BLaER1 treated with 17β-estradiol and CSF1 and Interleukin-3, amounts not matched to agents 10 nM and 100 nM (cell line): Measurements from ENCODE around the gene GALNT2.
A peak's percentile ranks its signal among the peaks of the same experiment; 100 is the strongest.

Experiments
- H3K27ac ChIP-seq, 11 experiments: shearing (Covaris generic); formaldehyde crosslinking; 2 replicates each; pipeline ENCODE4 v1.8.1; 2022
- H3K27me3 ChIP-seq, 11 experiments: shearing (Covaris generic); formaldehyde crosslinking; 2 replicates each; pipeline ENCODE4 v1.8.1; 2022
- H3K36me3 ChIP-seq, 11 experiments: shearing (Covaris generic); formaldehyde crosslinking; 2 replicates each; pipeline ENCODE4 v1.8.1; 2022
- H3K4me1 ChIP-seq, 10 experiments: shearing (Covaris generic); formaldehyde crosslinking; 2 replicates each; pipeline ENCODE4 v1.8.1; 2022
- H3K4me2 ChIP-seq, 11 experiments: shearing (Covaris generic); formaldehyde crosslinking; 2 replicates each; pipeline ENCODE4 v1.8.1; 2022
- H3K4me3 ChIP-seq, 10 experiments: shearing (Covaris generic); formaldehyde crosslinking; 2 replicates each; pipeline ENCODE4 v1.8.1; 2022
- H3K9ac ChIP-seq, 11 experiments: shearing (Covaris generic); formaldehyde crosslinking; 2 replicates each; pipeline ENCODE4 v1.8.1; 2022
- H3K9me3 ChIP-seq, 11 experiments: shearing (Covaris generic); formaldehyde crosslinking; replicated peaks in 1 of 11; 2 replicates each; pipeline ENCODE4 v1.8.1; 2022
- H4K20me1 ChIP-seq, 11 experiments: shearing (Covaris generic); formaldehyde crosslinking; 2 replicates each; pipeline ENCODE4 v1.8.1; 2022
- Cebpa-rat ChIP-seq, 11 experiments: shearing (Covaris generic); IDR thresholded peaks; 2 replicates each; pipeline ENCODE4 v1.8.1; 2022

GALNT2 gene

GRCh38 chr1:230030122-230030821, 36.8 kb upstream of the GALNT2 start:
- H4K20me1 ChIP-seq = no peaks in the 10 kb centered on the region
- no peak overlapping the region for H3K27ac ChIP-seq
- H3K4me2 ChIP-seq = peak overlapping the region in 2 of 11 experiments; percentile 14 to 40; a peak in 1 of 22 replicates
- no peaks in the 10 kb centered on the region for H3K36me3 ChIP-seq
- no peak overlapping the region for H3K4me3 ChIP-seq
- H3K9ac ChIP-seq = no peak overlapping the region
- H3K27me3 ChIP-seq = no peaks in the 10 kb centered on the region
- H3K9me3 ChIP-seq = peaks cover 0 to 29% (median 11%) of the 10 kb centered on the region in 11 experiments; a peak in 18 of 22 replicates
- TF ChIP-seq Cebpa-rat (IDR thresholded peaks at IDR 0.05) = no peak
- peaks cover 11 to 24% (median 19%) of the 10 kb centered on the region in 10 experiments; a peak in 17 of 20 replicates for H3K4me1 ChIP-seq

GRCh38 chr1:230031131-230031530, 35.9 kb upstream of the GALNT2 start:
- no peaks in the 10 kb centered on the region for H3K36me3 ChIP-seq
- H3K4me3 ChIP-seq = no peak overlapping the region
- H3K4me1 ChIP-seq = peaks cover 11 to 22% (median 18%) of the 10 kb centered on the region in 10 experiments; a peak in 17 of 20 replicates
- H4K20me1 ChIP-seq = no peaks in the 10 kb centered on the region
- TF ChIP-seq Cebpa-rat (IDR thresholded peaks at IDR 0.05) = no peak
- no peak overlapping the region for H3K9ac ChIP-seq
- H3K27me3 ChIP-seq = no peaks in the 10 kb centered on the region
- H3K9me3 ChIP-seq = peaks cover 7 to 29% (median 12%) of the 10 kb centered on the region in 11 experiments
- H3K4me2 ChIP-seq = peak overlapping the region in 2 of 11 experiments; percentile 14 to 40; a peak in 2 of 22 replicates
- H3K27ac ChIP-seq = no peak overlapping the region

- no peak overlapping the region for H3K4me2 ChIP-seq
- TF ChIP-seq Cebpa-rat (IDR thresholded peaks at IDR 0.05) = no peak
- H3K27ac ChIP-seq = no peak overlapping the region
- H3K27me3 ChIP-seq = no peaks in the 10 kb centered on the region
- H3K9me3 ChIP-seq = peaks cover 13 to 38% (median 21%) of the 10 kb centered on the region in 11 experiments
- H3K9ac ChIP-seq = no peak overlapping the region
- no peak overlapping the region for H3K4me3 ChIP-seq
- H3K4me1 ChIP-seq = peaks cover 7 to 16% (median 10%) of the 10 kb centered on the region in 10 experiments; a peak in 17 of 20 replicates
- H3K36me3 ChIP-seq = no peaks in the 10 kb centered on the region
- H4K20me1 ChIP-seq = no peaks in the 10 kb centered on the region
Observed at GRCh38 chr1:230032516-230033281, 34.3 kb upstream of the GALNT2 start.

GRCh38 chr1:230037261-230037660, 29.8 kb upstream of the GALNT2 start:
- Histone ChIP-seq H3K9me3 (peaks cover 13 to 31% (median 20%) of the 10 kb centered on the region in 11 experiments), H3K4me2 (no peak overlapping the region), H3K9ac (no peak overlapping the region), H3K27me3 (no peaks in the 10 kb centered on the region), H3K4me1 (peaks cover 0 to 4% (median 0%) of the 10 kb centered on the region in 10 experiments; a peak in 1 of 20 replicates), H3K4me3 (no peak overlapping the region), H3K36me3 (no peaks in the 10 kb centered on the region), H3K27ac (no peak overlapping the region), H4K20me1 (no peaks in the 10 kb centered on the region)
- no peak for TF ChIP-seq Cebpa-rat (IDR thresholded peaks at IDR 0.05)

GRCh38 chr1:230040440-230040839, 26.6 kb upstream of the GALNT2 start:
- peaks cover 12 to 25% (median 18%) of the 10 kb centered on the region in 11 experiments for H3K9me3 ChIP-seq
- H3K4me3 ChIP-seq = no peak overlapping the region
- H3K9ac ChIP-seq = no peak overlapping the region
- no peaks in the 10 kb centered on the region for H3K27me3 ChIP-seq
- no peak overlapping the region for H3K4me2 ChIP-seq
- peaks cover 0 to 13% (median 8%) of the 10 kb centered on the region in 10 experiments; a peak in 12 of 20 replicates for H3K4me1 ChIP-seq
- no peaks in the 10 kb centered on the region for H4K20me1 ChIP-seq
- no peak for TF ChIP-seq Cebpa-rat (IDR thresholded peaks at IDR 0.05)
- H3K36me3 ChIP-seq = no peaks in the 10 kb centered on the region
- no peak overlapping the region for H3K27ac ChIP-seq

- no peak for TF ChIP-seq Cebpa-rat (IDR thresholded peaks at IDR 0.05)
- H3K9me3 ChIP-seq = no peaks in the 10 kb centered on the region; a peak in 1 of 22 replicates
- no peaks in the 10 kb centered on the region for H4K20me1 ChIP-seq
- H3K9ac ChIP-seq = no peak overlapping the region
- H3K4me3 ChIP-seq = no peak overlapping the region
- peaks cover 0 to 13% (median 8%) of the 10 kb centered on the region in 10 experiments; a peak in 12 of 20 replicates for H3K4me1 ChIP-seq
- H3K27me3 ChIP-seq = no peaks in the 10 kb centered on the region
- H3K4me2 ChIP-seq = peak overlapping the region in 3 of 11 experiments; percentile 1 to 34 (median 3); a peak in 3 of 22 replicates
- H3K27ac ChIP-seq = no peak overlapping the region
- no peaks in the 10 kb centered on the region for H3K36me3 ChIP-seq
Observed at GRCh38 chr1:230043081-230043480, 24.0 kb upstream of the GALNT2 start.

GRCh38 chr1:230044729-230045128, 22.3 kb upstream of the GALNT2 start:
- H3K27ac ChIP-seq = no peak overlapping the region
- no peak for TF ChIP-seq Cebpa-rat (IDR thresholded peaks at IDR 0.05)
- no peak overlapping the region for H3K9ac ChIP-seq
- H3K4me1 ChIP-seq = peaks cover 0 to 13% (median 8%) of the 10 kb centered on the region in 10 experiments; a peak in 12 of 20 replicates
- no peak overlapping the region for H3K4me3 ChIP-seq
- H4K20me1 ChIP-seq = no peaks in the 10 kb centered on the region
- no peaks in the 10 kb centered on the region for H3K27me3 ChIP-seq
- H3K9me3 ChIP-seq = no peaks in the 10 kb centered on the region
- H3K4me2 ChIP-seq = peak overlapping the region in 6 of 11 experiments; percentile 1 to 40 (median 14); a peak in 9 of 22 replicates
- H3K36me3 ChIP-seq = no peaks in the 10 kb centered on the region

- Histone ChIP-seq H3K4me3 (no peak overlapping the region), H3K4me2 (no peak overlapping the region)
Observed at GRCh38 chr1:230047114-230047865, 19.7 kb upstream of the GALNT2 start.

More at GRCh38 chr1:230047114-230047865, 19.7 kb upstream of the GALNT2 start:
- no peaks in the 10 kb centered on the region for H3K27me3 ChIP-seq
- no peaks in the 10 kb centered on the region for H4K20me1 ChIP-seq
- peaks cover 0 to 10% (median 8%) of the 10 kb centered on the region in 10 experiments; a peak in 12 of 20 replicates for H3K4me1 ChIP-seq
- H3K36me3 ChIP-seq = no peaks in the 10 kb centered on the region
- TF ChIP-seq Cebpa-rat (IDR thresholded peaks at IDR 0.05) = no peak
- no peak overlapping the region for H3K9ac ChIP-seq
- H3K27ac ChIP-seq = no peak overlapping the region
- peaks cover 0 to 4% (median 0%) of the 10 kb centered on the region in 11 experiments; a peak in 1 of 22 replicates for H3K9me3 ChIP-seq
